HepG2 (cell line): ENCODE results near the gene PRMT7. TPM values are rescaled to one million over a fixed set of nuclear protein-coding genes. Genes with fewer than 3 reads are reported as not detected.

Experiments used
- CENPT ChIP-seq: sonication (generic); formaldehyde crosslinking; IDR thresholded peaks from 2 replicates; pipeline ENCODE4 v1.8.0; 2022; ENCODE audit warnings: low read depth, mild to moderate bottlenecking, moderate library complexity, missing genetic modification reagents
- DPF2 ChIP-seq: sonication (generic); formaldehyde crosslinking; IDR thresholded peaks from 2 replicates; pipeline ENCODE4 v1.4.0; 2020; ENCODE audit warnings: mild to moderate bottlenecking, low read depth, missing genetic modification reagents, borderline replicate concordance
- HOXD1 ChIP-seq: sonication (generic); formaldehyde crosslinking; IDR thresholded peaks from 2 replicates; pipeline ENCODE4 v1.5.0; 2020; ENCODE audit warnings: missing genetic modification reagents
- KAT7 ChIP-seq: IDR thresholded peaks from 2 replicates; pipeline ENCODE4 v1.6.1; 2018; ENCODE audit warnings: borderline replicate concordance, missing compliant biosample characterization
- LBX2 ChIP-seq: sonication (generic); formaldehyde crosslinking; IDR thresholded peaks from 2 replicates; pipeline ENCODE4 v1.5.0; 2020; ENCODE audit warnings: missing genetic modification reagents, mild to moderate bottlenecking, borderline replicate concordance
- MAFF ChIP-seq: IDR thresholded peaks from 2 replicates; pipeline ENCODE4 v1.6.1; 2011; ENCODE audit warnings: low read depth, low read length, improper control_type of control experiment
- NONO ChIP-seq, 2 experiments: fragments of 450-650 bp in 1 of 2; sonication (generic) in 1 of 2; formaldehyde crosslinking in 1 of 2; IDR thresholded peaks in 1 of 2; conservative IDR thresholded peaks in 1 of 2; 2 replicates each; pipeline versions ENCODE4 v1.6.1 to v1.8.0; 2017 to 2022; ENCODE audit warnings: mild to moderate bottlenecking in 1 of 2, missing genetic modification reagents in 1 of 2, moderate library complexity in 1 of 2
- PHF8 ChIP-seq: sonication (generic); formaldehyde crosslinking; IDR thresholded peaks from 2 replicates; pipeline ENCODE4 v1.5.0; 2020; ENCODE audit warnings: missing genetic modification reagents
- RARA ChIP-seq: IDR thresholded peaks from 2 replicates; pipeline ENCODE4 v1.6.1; 2016; ENCODE audit warnings: missing genetic modification reagents, missing compliant biosample characterization
- RFXANK ChIP-seq: IDR thresholded peaks from 2 replicates; pipeline ENCODE4 v1.6.1; 2016
- RXRB ChIP-seq: IDR thresholded peaks from 2 replicates; pipeline ENCODE4 v1.6.1; 2016; ENCODE audit warnings: borderline replicate concordance, missing genetic modification reagents, missing compliant biosample characterization
- TBP ChIP-seq: sonication (generic); formaldehyde crosslinking; IDR thresholded peaks from 2 replicates; pipeline ENCODE4 v1.5.0; 2020; ENCODE audit warnings: missing genetic modification reagents
- TIGD3 ChIP-seq: sonication (generic); formaldehyde crosslinking; IDR thresholded peaks from 2 replicates; pipeline ENCODE4 v1.5.1; 2020; ENCODE audit warnings: mild to moderate bottlenecking, missing genetic modification reagents, borderline replicate concordance
- ZBTB39 ChIP-seq: sonication (generic); formaldehyde crosslinking; IDR thresholded peaks from 2 replicates; pipeline ENCODE4 v1.5.0; 2020; ENCODE audit warnings: missing genetic modification reagents
- ZNF598 ChIP-seq: sonication (generic); formaldehyde crosslinking; IDR thresholded peaks from 2 replicates; pipeline ENCODE4 v1.5.1; 2020; ENCODE audit warnings: mild to moderate bottlenecking, missing genetic modification reagents, borderline replicate concordance
- ZNF609 ChIP-seq: sonication (generic); formaldehyde crosslinking; IDR thresholded peaks from 2 replicates; pipeline ENCODE4 v1.4.0; 2020; ENCODE audit warnings: mild to moderate bottlenecking, missing genetic modification reagents, borderline replicate concordance
- ZNF652 ChIP-seq: IDR thresholded peaks from 2 replicates; pipeline ENCODE4 v1.6.1; 2016; ENCODE audit warnings: low read depth, borderline replicate concordance
- ZNF740 ChIP-seq: sonication (generic); formaldehyde crosslinking; IDR thresholded peaks from 2 replicates; pipeline ENCODE4 v1.4.0; 2020; ENCODE audit warnings: missing genetic modification reagents
- ZNF883 ChIP-seq: sonication (generic); formaldehyde crosslinking; IDR thresholded peaks from 2 replicates; pipeline ENCODE4 v1.5.1; 2020; ENCODE audit warnings: mild to moderate bottlenecking, missing genetic modification reagents; ENCODE audit errors: not compliant biosample characterization
- polyA plus RNA-seq, 8 experiments: library from polyadenylated mRNA; depleted of rRNA in 3 of 8; stranded (reverse) in 7 of 8; unstranded in 1 of 8; fragments of >200 nt; fragmentation: Illumina TruSeq in 4 of 8; extraction: Trizol in 4 of 8; gene quantifications; 2 replicates each; pipeline versions ENCODE4 v1.2.1 to v1.2.3, GENCODE V29; 2011 to 2016; ENCODE audit warnings: low read depth in 4 of 8, missing spikeins in 1 of 8, mixed read lengths in 1 of 8; ENCODE audit not compliant: insufficient read depth in 1 of 8
- total RNA-seq, 5 experiments: library from RNA; depleted of rRNA; stranded (reverse); fragments of >200 nt; fragmentation: Illumina TruSeq; extraction: Trizol; gene quantifications; 2 replicates each; pipeline ENCODE4 v1.2.3, GENCODE V29; 2016; ENCODE audit warnings: low read depth in 1 of 5

Gene PRMT7
- total and polyA plus RNA-seq, 2 of the 13 experiments (the other 11 are each of a cell fraction or from before 2014, with no cell fraction given) = 47.5 to 55.0 TPM

- no peak; the same call in 1 of the 2 replicates for TF ChIP-seq ZBTB39
- TF ChIP-seq RARA (CRISPR knock-in tag) = peak; percentile 60
- TF ChIP-seq HOXD1 (CRISPR knock-in tag) = 0 out of 2 replicates have a peak, but pooled peaks have one; percentile 4
- TF ChIP-seq DPF2 (CRISPR knock-in tag) = no peak
- no peak for TF ChIP-seq TBP (CRISPR knock-in tag)
- no peak for TF ChIP-seq ZNF652 (CRISPR knock-in tag)
- TF ChIP-seq KAT7 (CRISPR knock-in tag) = peak; percentile 80; the same call in 1 of the 2 replicates
- TF ChIP-seq ZNF883 (CRISPR knock-in tag) = no peak
- TF ChIP-seq RFXANK = no peak; the same call in 1 of the 2 replicates
- no peak for TF ChIP-seq MAFF
- peak; percentile 62 for TF ChIP-seq PHF8
- no peak; the same call in 1 of the 2 replicates for TF ChIP-seq ZNF609 (CRISPR knock-in tag)
- peak; percentile 96 for TF ChIP-seq ZNF740 (CRISPR knock-in tag)
- no peak for TF ChIP-seq ZNF598
- TF ChIP-seq TIGD3 (CRISPR knock-in tag) = no peak
- no peak; the same call in 1 of the 2 replicates for TF ChIP-seq LBX2 (CRISPR knock-in tag)
- TF ChIP-seq RXRB (CRISPR knock-in tag) = peak; percentile 49; the same call in 1 of the 2 replicates
- TF ChIP-seq NONO (IDR thresholded peaks at IDR 0.05) = no peak
- peak; percentile 50; the same call in 1 of the 2 replicates for TF ChIP-seq NONO (CRISPR knock-in tag; conservative IDR thresholded peaks at IDR 0.05)
- TF ChIP-seq CENPT (CRISPR knock-in tag) = no peak
These were observed 46.4 kb upstream of the PRMT7 start, which contains the start of gene SLC7A6 (continued) for GRCh38 chr16:68264128-68265077.
